HEK293T (cell line): Measurements from ENCODE around the gene TGM5.

Experiments
- CTCF ChIA-PET: fragments of 350-600 bp; formaldehyde crosslinking; extraction: SDS; loops from one replicate; lab custom pipeline; 2021; ENCODE audit warnings: antibody characterized with exemption, inconsistent platforms; lab: Yijun Ruan, JAX
- POLR2A ChIA-PET: fragments of 350-600 bp; formaldehyde crosslinking; extraction: SDS; loops from one replicate; lab custom pipeline; 2020; ENCODE audit warnings: antibody characterized with exemption, inconsistent platforms; lab: Yijun Ruan, JAX
- DNase-seq: peaks from one replicate; pipeline ENCODE4 v3.0.0; 2012; ENCODE audit warnings: mixed read lengths; ENCODE audit errors: extremely low spot score
- ARNT ChIP-seq: fragments of 450-650 bp; IDR thresholded peaks from 2 replicates; pipeline ENCODE4 v1.6.1; 2017; ENCODE audit warnings: mild to moderate bottlenecking
- BHLHE40 ChIP-seq: fragments of 450-650 bp; IDR thresholded peaks from 2 replicates; pipeline ENCODE4 v1.6.1; 2016; ENCODE audit warnings: mild to moderate bottlenecking, moderate library complexity, borderline replicate concordance
- CTBP1 ChIP-seq: fragments of 450-650 bp; IDR thresholded peaks from 2 replicates; pipeline ENCODE4 v1.6.1; 2016; ENCODE audit warnings: borderline replicate concordance
- ELF4 ChIP-seq: fragments of 450-650 bp; IDR thresholded peaks from 2 replicates; pipeline ENCODE4 v1.6.1; 2017; ENCODE audit warnings: antibody characterized with exemption
- FOXA1 ChIP-seq: fragments of 450-650 bp; IDR thresholded peaks from 2 replicates; pipeline ENCODE4 v1.6.1; 2016; ENCODE audit warnings: mild to moderate bottlenecking
- FOXK2 ChIP-seq: fragments of 450-650 bp; IDR thresholded peaks from 2 replicates; pipeline ENCODE4 v1.6.1; 2016; ENCODE audit warnings: mild to moderate bottlenecking
- FOXM1 ChIP-seq: fragments of 450-650 bp; IDR thresholded peaks from 2 replicates; pipeline ENCODE4 v1.6.1; 2017; ENCODE audit warnings: mild to moderate bottlenecking, borderline replicate concordance
- HDGF ChIP-seq: fragments of 450-650 bp; IDR thresholded peaks from 2 replicates; pipeline ENCODE4 v1.6.1; 2017; ENCODE audit warnings: antibody characterized with exemption, borderline replicate concordance
- L3MBTL2 ChIP-seq: fragments of 450-650 bp; conservative IDR thresholded peaks from 2 replicates; pipeline ENCODE4 v1.6.1; 2016; ENCODE audit warnings: mild to moderate bottlenecking
- LEF1 ChIP-seq: fragments of 450-650 bp; IDR thresholded peaks from 2 replicates; pipeline ENCODE4 v1.6.1; 2017; ENCODE audit warnings: mild to moderate bottlenecking, borderline replicate concordance
- NFRKB ChIP-seq: fragments of 450-650 bp; IDR thresholded peaks from 2 replicates; pipeline ENCODE4 v1.6.1; 2016; ENCODE audit warnings: mild to moderate bottlenecking, moderate library complexity
- PKNOX1 ChIP-seq: fragments of 450-650 bp; IDR thresholded peaks from 2 replicates; pipeline ENCODE4 v1.6.1; 2016
- SP1 ChIP-seq: fragments of 450-650 bp; IDR thresholded peaks from 2 replicates; pipeline ENCODE4 v1.6.1; 2017
- SUZ12 ChIP-seq: fragments of 450-650 bp; IDR thresholded peaks from 2 replicates; pipeline ENCODE4 v1.6.1; 2016; ENCODE audit warnings: mild to moderate bottlenecking
- TARDBP ChIP-seq: fragments of 450-650 bp; IDR thresholded peaks from 2 replicates; pipeline ENCODE4 v1.6.1; 2016
- ZNF384 ChIP-seq: fragments of 450-650 bp; IDR thresholded peaks from 2 replicates; pipeline ENCODE4 v1.6.1; 2016

The TGM5 gene

GRCh38 chr15:43189296-43189695 is 77.4 kb downstream of the TGM5 start:
- no peak for DNase-seq
- POLR2A ChIA-PET, result no interaction called here
- CTCF ChIA-PET, result no interaction called here
- TF ChIP-seq PKNOX1 (no peak), BHLHE40 (no peak), NFRKB (no peak), FOXA1 (no peak), SUZ12 (no peak), SP1 (no peak), FOXK2 (no peak), TARDBP (no peak), LEF1 (no peak), ZNF384 (no peak), ELF4 (no peak), L3MBTL2 (no peak)

GRCh38 chr15:43187544-43188155 is 79.1 kb downstream of the TGM5 start:
- ChIA-PET POLR2A (no interaction called here), CTCF (no interaction called here)
- no peak for TF ChIP-seq NFRKB
- TF ChIP-seq FOXK2, result no peak
- no peak for TF ChIP-seq BHLHE40
- no peak for TF ChIP-seq LEF1
- TF ChIP-seq L3MBTL2, result no peak
- TF ChIP-seq FOXA1, result no peak
- TF ChIP-seq SP1, result no peak
- no peak for TF ChIP-seq ARNT
- no peak for TF ChIP-seq ZNF384
- TF ChIP-seq FOXM1, result no peak
- TF ChIP-seq CTBP1, result no peak
- no peak for TF ChIP-seq PKNOX1
- TF ChIP-seq TARDBP, result no peak
- TF ChIP-seq SUZ12, result no peak
- no peak for TF ChIP-seq ELF4
- no peak for DNase-seq

DNA sequence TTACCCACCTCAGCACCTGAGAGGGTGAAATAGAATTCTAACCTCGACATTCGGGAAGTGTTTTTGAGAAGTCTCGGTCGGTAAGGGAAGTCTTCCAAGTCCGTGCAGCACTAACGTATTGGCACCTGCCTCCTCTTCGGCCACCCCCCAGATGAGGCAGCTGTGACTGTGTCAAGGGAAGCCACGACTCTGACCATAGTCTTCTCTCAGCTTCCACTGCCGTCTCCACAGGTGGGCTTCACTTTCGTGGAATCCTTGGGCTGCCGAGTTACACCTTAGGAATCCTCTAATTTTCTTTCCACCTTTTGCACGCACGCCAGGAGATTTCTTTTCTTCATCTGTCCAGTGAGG is 80.8 kb downstream of the TGM5 start:
- no peak for TF ChIP-seq FOXM1
- no peak for TF ChIP-seq ZNF384
- TF ChIP-seq L3MBTL2, result no peak
- TF ChIP-seq ARNT, result no peak
- no peak for TF ChIP-seq SP1
- no peak for TF ChIP-seq NFRKB
- TF ChIP-seq FOXK2, result no peak
- TF ChIP-seq TARDBP, result no peak
- TF ChIP-seq CTBP1, result no peak
- no peak for TF ChIP-seq PKNOX1
- TF ChIP-seq BHLHE40, result no peak
- no peak for TF ChIP-seq ELF4
- TF ChIP-seq FOXA1, result no peak
- no peak for TF ChIP-seq SUZ12
- no peak for TF ChIP-seq LEF1
- TF ChIP-seq HDGF, result no peak
- ChIA-PET CTCF (interaction anchor here (0.8 to 1.6 kb wide), 2 partner anchors 9 to 15 kb away, joined by 5 to 7 read pairs; no protein-coding TSS in a partner anchor), POLR2A (no interaction called here)
- peak; percentile 21 for DNase-seq

DNA sequence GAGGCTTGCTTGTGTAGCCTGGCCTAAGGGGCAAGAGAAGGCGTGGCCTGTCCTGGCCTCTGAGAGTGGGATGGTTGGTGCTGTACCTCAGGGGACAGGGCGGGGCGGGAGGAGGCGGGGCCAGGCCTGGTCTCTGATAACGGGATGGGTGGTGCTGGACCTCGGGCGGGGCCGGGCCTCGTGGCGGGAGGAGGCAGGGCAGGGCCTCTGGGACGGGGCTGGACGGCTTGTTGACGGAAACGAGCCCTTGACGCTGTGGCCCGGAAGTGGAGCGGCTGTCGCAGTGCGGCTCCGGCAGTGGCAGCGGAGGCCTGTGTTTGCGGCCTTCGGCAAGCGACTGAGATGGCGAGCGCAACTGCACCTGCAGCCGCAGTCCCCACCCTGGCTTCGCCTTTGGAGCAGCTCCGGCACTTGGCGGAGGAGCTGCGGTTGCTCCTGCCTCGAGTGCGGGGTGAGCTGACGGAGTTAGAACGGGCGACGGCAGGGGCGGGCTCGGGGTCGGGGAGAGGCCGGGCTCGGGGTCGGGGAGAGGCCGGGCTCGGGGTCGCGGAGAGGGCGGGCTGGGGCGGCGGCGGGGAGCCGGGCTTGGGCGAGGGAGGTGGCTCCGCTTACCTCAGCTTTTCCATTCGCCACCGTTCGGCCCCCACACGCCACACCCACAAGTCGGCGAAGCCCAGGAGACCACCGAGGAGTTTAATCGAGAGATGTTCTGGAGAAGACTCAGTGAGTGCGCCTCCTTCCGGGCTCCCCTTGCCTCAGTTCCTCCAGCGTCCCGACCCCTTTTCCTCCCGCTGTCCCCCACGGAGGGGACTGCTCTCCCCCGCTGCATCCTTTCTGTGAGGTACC is 81.3 kb downstream of the TGM5 start, which contains the start of gene CCNDBP1:
CCNDBP1 (plus strand) TSS at position 247 of the 846 bp plus-strand sequence; CDS start at position 343, 96 bp downstream.
- POLR2A ChIA-PET, result no interaction called here
- TF ChIP-seq L3MBTL2, result peak; percentile 49
- no peak for TF ChIP-seq ARNT
- peak; percentile 86 for TF ChIP-seq FOXK2
- TF ChIP-seq SUZ12, result no peak
- TF ChIP-seq NFRKB, result no peak
- TF ChIP-seq LEF1, result no peak
- TF ChIP-seq ELF4, result peak; percentile 87
- no peak for TF ChIP-seq FOXA1
- no peak for TF ChIP-seq FOXM1
- CTCF ChIA-PET, result interaction anchor here (1.6 kb wide), 1 partner anchor 10 kb away, joined by 7 read pairs; no protein-coding TSS in a partner anchor
- peak; percentile 85 for DNase-seq

DNA sequence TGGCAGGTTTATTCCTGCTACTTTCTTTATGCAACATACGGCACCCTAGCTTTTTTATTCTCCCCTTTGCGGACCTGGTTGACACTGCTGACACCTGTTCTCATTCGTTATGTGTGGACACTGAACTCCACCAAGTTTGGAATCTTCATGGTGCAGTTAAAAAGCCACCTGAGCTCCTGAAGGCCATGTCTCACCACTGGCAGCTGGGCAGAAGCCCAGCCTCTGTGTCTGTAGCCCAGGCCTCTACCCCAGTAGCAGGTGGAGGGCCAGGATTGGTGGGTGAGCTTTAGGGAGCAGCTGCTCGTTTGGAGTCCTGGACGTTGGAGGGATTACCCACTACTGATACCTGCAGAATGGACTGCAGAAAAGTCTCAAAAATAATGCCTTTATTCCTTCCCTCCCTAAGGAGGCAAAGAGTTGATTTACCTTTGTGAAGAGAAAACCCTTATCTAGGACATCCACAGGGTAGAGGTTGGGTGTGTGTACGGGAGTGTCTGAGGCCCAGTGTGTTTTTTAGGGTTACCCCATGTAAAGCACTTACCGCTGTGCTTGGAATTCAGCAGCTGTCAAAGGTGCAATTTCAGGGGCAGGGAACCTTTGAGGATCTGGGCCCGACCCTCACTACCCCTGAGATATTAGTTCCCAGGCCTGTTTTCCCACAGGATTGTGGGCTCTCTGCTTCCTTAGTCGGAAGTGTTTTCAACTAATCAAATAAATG is 82.2 kb downstream of the TGM5 start:
- no peak for DNase-seq
- CTCF ChIA-PET, result interaction anchor here (1.6 kb wide), 1 partner anchor 10 kb away, joined by 7 read pairs; no protein-coding TSS in a partner anchor
- POLR2A ChIA-PET, result no interaction called here
- TF ChIP-seq LEF1, result no peak
- no peak for TF ChIP-seq SP1
- no peak for TF ChIP-seq FOXA1
- TF ChIP-seq ARNT, result no peak
- TF ChIP-seq SUZ12, result no peak
- no peak for TF ChIP-seq NFRKB
- TF ChIP-seq BHLHE40, result no peak
